ENCODE measurements around the gene C3orf85.

The C3orf85 gene

GRCh38 chr3:109136523-109136922, at the start of gene C3orf85:
Gene C3orf85, plus strand, starts transcription at chr3:109136719. Its CDS starts 129 bp downstream, at chr3:109136848.
- Mint-ChIP-seq H3K4me3 (no peak within 1 kb of the TSS), H3K27ac (no peak within 1 kb of the TSS), H3K36me3 (no peaks in the 10 kb centered on the region), H3K27me3 (peaks cover 0 to 5% of the 10 kb centered on the region in 2 donors), H3K9me3 (peaks cover 0 to 3% of the 10 kb centered on the region in 2 donors), H3K4me1 (no peaks in the 10 kb centered on the region)
- ATAC-seq (replicated peaks), result no peak
- no peak for DNase-seq

GRCh38 chr3:109089265-109089664, 47.3 kb upstream of the C3orf85 start:
- peak in 1 of 2 donors; percentile 47 for ATAC-seq (replicated peaks)
- Mint-ChIP-seq H3K4me3 (no peak overlapping the region), H3K36me3 (no peaks in the 10 kb centered on the region), H3K27me3 (peaks cover 8 to 9% of the 10 kb centered on the region in 2 donors), H3K9me3 (no peaks in the 10 kb centered on the region), H3K4me1 (no peaks in the 10 kb centered on the region), H3K27ac (no peak overlapping the region)
- no peak for DNase-seq

DNA sequence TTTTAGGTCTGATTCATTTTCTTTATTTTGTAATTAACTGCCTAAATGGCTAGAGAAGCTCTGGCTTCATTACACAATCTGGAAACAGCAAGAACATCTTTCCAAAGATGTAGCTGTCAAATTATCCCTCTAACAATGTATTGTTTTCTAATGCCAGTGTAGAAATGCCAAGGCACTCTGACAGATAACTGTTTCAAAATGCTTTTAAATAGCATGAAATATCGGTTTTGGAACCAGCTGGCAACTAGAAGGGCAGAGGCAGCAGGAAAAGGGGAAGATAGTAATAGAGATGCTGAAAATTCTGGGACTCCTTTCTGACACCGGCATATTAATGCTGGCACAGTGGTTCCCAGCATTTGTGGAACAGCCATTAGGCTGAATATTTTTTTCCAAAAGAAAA, 44.7 kb upstream of the C3orf85 start:
- H3K4me1 Mint-ChIP-seq, result no peaks in the 10 kb centered on the region
- ATAC-seq (replicated peaks), result no peak

DNA sequence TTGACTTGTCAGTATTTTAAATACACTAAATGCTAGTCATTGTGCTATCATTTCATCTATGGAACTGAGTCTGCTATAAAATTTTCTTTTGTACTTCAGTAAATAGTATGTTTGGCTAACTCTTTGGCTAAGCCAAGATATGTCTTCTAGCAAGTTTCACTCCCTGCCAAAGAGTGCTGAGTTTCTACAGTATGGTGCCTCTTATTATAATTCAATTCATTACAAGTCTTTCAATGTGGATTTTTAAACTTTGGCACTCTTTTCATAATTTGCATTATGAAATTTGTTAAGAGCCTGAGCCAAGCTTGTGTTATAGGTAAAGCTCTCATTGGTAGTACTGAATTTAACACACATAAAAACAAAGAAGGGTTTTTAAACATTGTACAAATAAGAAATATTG, 43.0 kb upstream of the C3orf85 start:
- H3K27me3 Mint-ChIP-seq, result no peaks in the 10 kb centered on the region
- H3K36me3 Mint-ChIP-seq, result no peaks in the 10 kb centered on the region
- H3K4me1 Mint-ChIP-seq, result peaks cover 3 to 6% of the 10 kb centered on the region in 2 donors
- ATAC-seq (replicated peaks) (no peak), DNase-seq (no peak)
- no peak overlapping the region for H3K4me3 Mint-ChIP-seq
- no peaks in the 10 kb centered on the region for H3K9me3 Mint-ChIP-seq
- H3K27ac Mint-ChIP-seq, result no peak overlapping the region

More for the DNA sequence above, 44.7 kb upstream of the C3orf85 start:
- no peak for DNase-seq
- Mint-ChIP-seq H3K9me3 (no peaks in the 10 kb centered on the region), H3K4me3 (no peak overlapping the region), H3K27me3 (no peaks in the 10 kb centered on the region), H3K36me3 (no peaks in the 10 kb centered on the region), H3K27ac (no peak overlapping the region)

GRCh38 chr3:109095166-109095565, 41.4 kb upstream of the C3orf85 start:
- no peaks in the 10 kb centered on the region for H3K27me3 Mint-ChIP-seq
- H3K27ac Mint-ChIP-seq, result no peak overlapping the region
- no peaks in the 10 kb centered on the region for H3K9me3 Mint-ChIP-seq
- no peak for ATAC-seq (replicated peaks)
- DNase-seq, result no peak
- no peaks in the 10 kb centered on the region for H3K36me3 Mint-ChIP-seq
- H3K4me1 Mint-ChIP-seq, result peaks cover 3 to 6% of the 10 kb centered on the region in 2 donors
- no peak overlapping the region for H3K4me3 Mint-ChIP-seq

DNA sequence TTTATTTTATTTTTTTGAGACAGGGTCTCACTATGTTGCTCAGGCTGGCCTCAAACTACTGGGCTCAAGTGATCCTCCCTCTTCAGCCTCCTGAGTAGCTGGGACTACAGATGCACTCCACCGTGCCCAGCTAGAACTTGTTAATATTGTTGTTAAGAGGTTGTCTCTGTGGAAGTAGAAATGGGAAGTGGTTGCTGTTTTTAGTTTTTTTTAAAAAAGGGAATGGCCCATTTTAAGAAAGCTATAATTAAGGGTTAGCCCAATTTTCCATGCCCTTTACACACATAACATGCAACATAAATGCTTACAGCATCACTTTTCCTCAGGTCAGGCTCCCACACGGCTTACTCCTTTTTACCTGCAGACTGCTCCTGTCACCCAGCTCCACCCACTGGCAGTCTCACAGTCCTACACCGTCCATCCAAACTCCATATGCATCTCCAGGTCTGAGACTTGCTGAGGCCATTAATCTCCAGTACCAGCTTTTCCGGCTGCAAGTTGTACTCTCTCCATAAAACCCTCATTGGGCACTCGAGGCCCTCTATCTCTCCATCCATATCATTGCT, 38.4 kb upstream of the C3orf85 start:
- Mint-ChIP-seq H3K27ac (no peak overlapping the region), H3K27me3 (no peaks in the 10 kb centered on the region), H3K9me3 (no peaks in the 10 kb centered on the region), H3K4me3 (no peak overlapping the region), H3K36me3 (no peaks in the 10 kb centered on the region), H3K4me1 (peaks cover 3 to 6% of the 10 kb centered on the region in 2 donors)
- ATAC-seq (replicated peaks), result peak; percentile 45 to 61
- DNase-seq, result no peak

GRCh38 chr3:109109574-109109973, 26.9 kb upstream of the C3orf85 start:
- Mint-ChIP-seq H3K9me3 (no peaks in the 10 kb centered on the region), H3K4me3 (no peak overlapping the region), H3K27ac (no peak overlapping the region), H3K36me3 (no peaks in the 10 kb centered on the region), H3K27me3 (peaks cover 0 to 4% of the 10 kb centered on the region in 2 donors), H3K4me1 (no peaks in the 10 kb centered on the region)
- ATAC-seq (replicated peaks), result no peak
- no peak for DNase-seq

DNA sequence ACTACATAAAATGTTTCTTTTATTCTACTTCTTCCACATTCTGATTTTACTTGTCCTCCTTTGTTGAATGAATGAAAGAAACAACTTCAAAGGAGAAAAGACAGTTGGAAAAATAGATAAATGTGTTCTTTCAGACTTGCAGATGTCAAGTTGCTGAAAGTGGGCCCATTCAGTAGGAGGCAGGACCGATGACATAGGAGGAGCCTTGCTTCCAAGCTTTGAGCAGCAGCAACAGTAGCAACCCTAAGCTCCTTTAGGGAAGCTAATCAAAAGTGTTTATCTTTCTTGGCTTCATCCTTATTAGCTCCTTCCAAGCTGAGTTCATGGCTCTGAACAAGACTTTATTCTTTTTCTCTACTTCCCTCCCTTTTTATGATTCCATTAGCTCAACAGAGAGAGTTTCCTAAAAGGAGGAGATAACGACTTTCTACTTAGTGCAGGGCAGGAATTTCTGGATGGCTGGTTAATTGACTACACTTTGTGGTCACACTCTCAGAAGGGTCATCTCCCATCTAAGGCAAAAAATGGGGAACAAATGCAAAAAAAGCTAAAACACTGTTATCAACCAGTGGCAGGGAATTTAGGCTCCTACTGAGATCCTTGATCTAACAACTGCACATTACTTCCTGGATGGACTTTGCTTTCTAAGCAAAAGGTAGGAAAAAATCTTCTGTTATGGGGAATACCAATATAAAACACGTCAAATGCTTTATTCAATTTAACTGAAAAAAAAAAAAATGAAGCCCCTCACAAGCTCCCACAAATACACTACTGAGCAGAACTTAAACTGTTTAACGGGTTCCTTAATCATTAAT, 23.4 kb upstream of the C3orf85 start:
- DNase-seq, result no peak
- no peak for ATAC-seq (replicated peaks)
- Mint-ChIP-seq H3K27me3 (no peaks in the 10 kb centered on the region), H3K4me1 (no peaks in the 10 kb centered on the region), H3K27ac (no peak overlapping the region), H3K36me3 (no peaks in the 10 kb centered on the region), H3K4me3 (no peak overlapping the region), H3K9me3 (no peaks in the 10 kb centered on the region)

- Mint-ChIP-seq H3K36me3 (no peaks in the 10 kb centered on the region), H3K27ac (no peak overlapping the region), H3K4me1 (no peaks in the 10 kb centered on the region), H3K9me3 (no peaks in the 10 kb centered on the region), H3K4me3 (no peak overlapping the region), H3K27me3 (no peaks in the 10 kb centered on the region)
- ATAC-seq (replicated peaks) (no peak), DNase-seq (no peak)
These were observed 21.8 kb upstream of the C3orf85 start for GRCh38 chr3:109114746-109115145.

GRCh38 chr3:109115451-109115850, 21.1 kb upstream of the C3orf85 start:
- no peaks in the 10 kb centered on the region for H3K4me1 Mint-ChIP-seq
- H3K4me3 Mint-ChIP-seq, result no peak overlapping the region
- no peak for DNase-seq
- H3K9me3 Mint-ChIP-seq, result no peaks in the 10 kb centered on the region
- H3K27ac Mint-ChIP-seq, result no peak overlapping the region
- no peak for ATAC-seq (replicated peaks)
- H3K27me3 Mint-ChIP-seq, result no peaks in the 10 kb centered on the region
- no peaks in the 10 kb centered on the region for H3K36me3 Mint-ChIP-seq

- DNase-seq, result no peak
- no peak for ATAC-seq (replicated peaks)
- H3K36me3 Mint-ChIP-seq, result no peaks in the 10 kb centered on the region
- no peaks in the 10 kb centered on the region for H3K9me3 Mint-ChIP-seq
- no peak overlapping the region for H3K4me3 Mint-ChIP-seq
- no peaks in the 10 kb centered on the region for H3K4me1 Mint-ChIP-seq
- no peak overlapping the region for H3K27ac Mint-ChIP-seq
- H3K27me3 Mint-ChIP-seq, result no peaks in the 10 kb centered on the region
These were observed 20.5 kb upstream of the C3orf85 start for GRCh38 chr3:109116031-109116430.

GRCh38 chr3:109117939-109118338, 18.6 kb upstream of the C3orf85 start, which contains the start of gene MORC1:
Gene MORC1, minus strand, starts transcription at chr3:109118134. Its CDS starts 75 bp downstream, at chr3:109118059.
- DNase-seq (no peak), ATAC-seq (replicated peaks) (no peak)
- Mint-ChIP-seq H3K36me3 (peaks cover 0 to 2% of the 10 kb centered on the region in 2 donors), H3K27me3 (no peaks in the 10 kb centered on the region), H3K4me1 (peaks cover 8 to 11% of the 10 kb centered on the region in 2 donors), H3K27ac (no peak within 1 kb of the TSS), H3K4me3 (no peak within 1 kb of the TSS), H3K9me3 (no peaks in the 10 kb centered on the region)

DNA sequence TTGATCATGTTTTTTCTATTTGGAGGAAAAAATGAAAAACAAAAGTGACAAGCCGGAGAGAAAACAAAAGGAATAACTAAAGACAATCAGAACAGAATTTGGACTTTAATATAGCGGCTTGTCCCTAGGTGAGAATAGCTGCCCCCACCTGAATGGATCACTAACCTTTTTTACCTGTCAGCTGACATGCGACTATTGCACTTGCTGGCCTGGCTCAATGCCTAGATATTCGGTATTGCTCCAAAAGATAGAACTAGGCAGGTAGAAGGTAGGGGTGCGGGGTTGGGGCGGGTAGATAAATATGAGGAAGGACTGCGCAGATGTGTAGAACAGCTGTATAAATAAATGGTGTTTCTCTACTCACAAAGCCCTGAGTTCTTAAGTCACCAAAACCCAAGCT, 17.9 kb upstream of the C3orf85 start:
- Mint-ChIP-seq H3K4me3 (no peak overlapping the region), H3K4me1 (peaks cover 9 to 12% of the 10 kb centered on the region in 2 donors), H3K27ac (no peak overlapping the region), H3K36me3 (peaks cover 0 to 2% of the 10 kb centered on the region in 2 donors), H3K9me3 (no peaks in the 10 kb centered on the region), H3K27me3 (no peaks in the 10 kb centered on the region)
- no peak for ATAC-seq (replicated peaks)
- no peak for DNase-seq

GRCh38 chr3:109122690-109123089, 13.8 kb upstream of the C3orf85 start:
- Mint-ChIP-seq H3K9me3 (no peaks in the 10 kb centered on the region), H3K27ac (no peak overlapping the region), H3K4me1 (peaks cover 9 to 12% of the 10 kb centered on the region in 2 donors), H3K27me3 (no peaks in the 10 kb centered on the region), H3K36me3 (peaks cover 0 to 2% of the 10 kb centered on the region in 2 donors), H3K4me3 (no peak overlapping the region)
- ATAC-seq (replicated peaks) (peak; percentile 67 to 68), DNase-seq (no peak)

- H3K9me3 Mint-ChIP-seq, result peaks cover 2 to 3% of the 10 kb centered on the region in 2 donors
- no peak overlapping the region for H3K27ac Mint-ChIP-seq
- no peaks in the 10 kb centered on the region for H3K27me3 Mint-ChIP-seq
- no peak overlapping the region for H3K4me3 Mint-ChIP-seq
- peaks cover 9 to 12% of the 10 kb centered on the region in 2 donors for H3K4me1 Mint-ChIP-seq
- ATAC-seq (replicated peaks) (no peak), DNase-seq (no peak)
- peaks cover 0 to 2% of the 10 kb centered on the region in 2 donors for H3K36me3 Mint-ChIP-seq
These were observed 10.6 kb upstream of the C3orf85 start for GRCh38 chr3:109125902-109126301.
